GM12874 (cell line): Measurements from ENCODE around the gene CSF3R.

ENCODE experiments used
- CTCF ChIP-seq: IDR thresholded peaks from 2 replicates; pipeline ENCODE4 v1.5.1; 2011; ENCODE audit warnings: low read depth, mild to moderate bottlenecking, control low read depth, low read length, moderate library complexity; ENCODE audit not compliant: insufficient read depth

CSF3R gene

GRCh38 chr1:36417931-36418330, 64.8 kb downstream of the CSF3R start:
- TF ChIP-seq CTCF, result no peak
